Measurements from ENCODE around the gene RAD1.

The RAD1 gene, protein sequence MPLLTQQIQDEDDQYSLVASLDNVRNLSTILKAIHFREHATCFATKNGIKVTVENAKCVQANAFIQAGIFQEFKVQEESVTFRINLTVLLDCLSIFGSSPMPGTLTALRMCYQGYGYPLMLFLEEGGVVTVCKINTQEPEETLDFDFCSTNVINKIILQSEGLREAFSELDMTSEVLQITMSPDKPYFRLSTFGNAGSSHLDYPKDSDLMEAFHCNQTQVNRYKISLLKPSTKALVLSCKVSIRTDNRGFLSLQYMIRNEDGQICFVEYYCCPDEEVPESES

DNA sequence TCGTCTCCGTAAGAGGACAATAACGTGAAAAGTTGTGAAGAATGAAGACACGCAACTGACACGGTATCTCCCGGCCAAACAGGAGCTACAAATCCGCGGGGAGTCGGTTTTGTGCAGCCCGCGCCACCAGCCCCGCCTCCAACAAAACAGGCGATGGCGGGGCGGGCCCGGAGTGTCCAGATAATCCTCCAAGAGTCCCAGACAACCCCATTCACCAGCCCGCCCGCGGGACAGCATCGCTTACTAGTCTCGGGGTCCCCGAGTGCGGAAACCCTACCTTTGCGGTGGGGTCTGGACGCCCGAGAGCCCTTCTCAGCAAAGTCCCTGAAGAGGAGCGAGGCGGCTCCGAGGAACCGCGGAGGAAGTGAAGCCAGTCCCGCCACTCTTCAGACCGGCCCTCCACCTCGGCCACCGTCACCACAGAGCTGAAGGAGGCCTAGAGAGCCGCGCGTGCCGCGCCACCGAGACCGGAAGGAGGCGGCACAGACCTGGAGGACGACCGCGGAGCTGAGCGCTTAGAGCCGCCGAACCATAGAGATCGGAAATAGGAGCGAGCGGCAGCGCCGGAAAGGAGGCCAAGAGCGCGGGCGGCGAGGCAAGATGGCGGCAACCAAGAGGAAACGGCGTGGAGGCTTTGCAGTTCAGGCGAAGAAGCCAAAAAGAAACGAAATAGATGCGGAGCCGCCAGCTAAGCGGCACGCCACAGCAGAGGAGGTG lies at the start of gene RAD1, which contains the start of gene BRIX1:
Gene RAD1, minus strand, starts transcription at position 366 of the 717 bp plus-strand sequence. CDS start 612 bp downstream, outside the sequence.
Gene BRIX1, plus strand, starts transcription at position 573 of the 717 bp plus-strand sequence. Its CDS starts 28 bp downstream, at position 601.
- H3K27ac ChIP-seq (ENCODE audit: low read depth, low read length, poor library complexity, severe bottlenecking) = peak within 1 kb of the TSS; percentile 81
- no peaks in the 10 kb centered on the region for H3F3A ChIP-seq (ENCODE audit: insufficient read depth, low read length)
- peak within 1 kb of the TSS; percentile 88 for H3K9ac ChIP-seq (ENCODE audit: low read length)
- H2AFZ ChIP-seq (ENCODE audit: low read length) = no peak within 1 kb of the TSS
- TF ChIP-seq EZH2 (IDR thresholded peaks at IDR 0.05; ENCODE audit: borderline replicate concordance, low read length) = no peak
- TF ChIP-seq, protein P1, sequence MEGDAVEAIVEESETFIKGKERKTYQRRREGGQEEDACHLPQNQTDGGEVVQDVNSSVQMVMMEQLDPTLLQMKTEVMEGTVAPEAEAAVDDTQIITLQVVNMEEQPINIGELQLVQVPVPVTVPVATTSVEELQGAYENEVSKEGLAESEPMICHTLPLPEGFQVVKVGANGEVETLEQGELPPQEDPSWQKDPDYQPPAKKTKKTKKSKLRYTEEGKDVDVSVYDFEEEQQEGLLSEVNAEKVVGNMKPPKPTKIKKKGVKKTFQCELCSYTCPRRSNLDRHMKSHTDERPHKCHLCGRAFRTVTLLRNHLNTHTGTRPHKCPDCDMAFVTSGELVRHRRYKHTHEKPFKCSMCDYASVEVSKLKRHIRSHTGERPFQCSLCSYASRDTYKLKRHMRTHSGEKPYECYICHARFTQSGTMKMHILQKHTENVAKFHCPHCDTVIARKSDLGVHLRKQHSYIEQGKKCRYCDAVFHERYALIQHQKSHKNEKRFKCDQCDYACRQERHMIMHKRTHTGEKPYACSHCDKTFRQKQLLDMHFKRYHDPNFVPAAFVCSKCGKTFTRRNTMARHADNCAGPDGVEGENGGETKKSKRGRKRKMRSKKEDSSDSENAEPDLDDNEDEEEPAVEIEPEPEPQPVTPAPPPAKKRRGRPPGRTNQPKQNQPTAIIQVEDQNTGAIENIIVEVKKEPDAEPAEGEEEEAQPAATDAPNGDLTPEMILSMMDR (IDR thresholded peaks at IDR 0.05; ENCODE audit: low read length) = no peak
- H4K20me1 ChIP-seq (ENCODE audit: insufficient read depth, low read length) = no peaks in the 10 kb centered on the region
- peaks cover 33% of the 10 kb centered on the region for H3K4me1 ChIP-seq (ENCODE audit: insufficient read depth, low read length, severe bottlenecking)
- no peaks in the 10 kb centered on the region for H3K9me2 ChIP-seq (ENCODE audit: low read depth, low read length)
- H3K4me3 ChIP-seq (ENCODE audit: low read depth, low read length, poor library complexity, severe bottlenecking) = peak within 1 kb of the TSS; percentile 84
- H3K36me3 ChIP-seq (ENCODE audit: insufficient read depth, low read length) = peaks cover 56% of the 10 kb centered on the region
- peak within 1 kb of the TSS; percentile 82 for H3K4me2 ChIP-seq (ENCODE audit: low read length)
- H3K27me3 ChIP-seq (ENCODE audit: insufficient read depth, low read length) = no peaks in the 10 kb centered on the region
- peaks cover 70% of the 10 kb centered on the region for H3K79me2 ChIP-seq (ENCODE audit: insufficient read depth, low read length)
- H3K9me3 ChIP-seq (ENCODE audit: low read length) = no peaks in the 10 kb centered on the region

DNA sequence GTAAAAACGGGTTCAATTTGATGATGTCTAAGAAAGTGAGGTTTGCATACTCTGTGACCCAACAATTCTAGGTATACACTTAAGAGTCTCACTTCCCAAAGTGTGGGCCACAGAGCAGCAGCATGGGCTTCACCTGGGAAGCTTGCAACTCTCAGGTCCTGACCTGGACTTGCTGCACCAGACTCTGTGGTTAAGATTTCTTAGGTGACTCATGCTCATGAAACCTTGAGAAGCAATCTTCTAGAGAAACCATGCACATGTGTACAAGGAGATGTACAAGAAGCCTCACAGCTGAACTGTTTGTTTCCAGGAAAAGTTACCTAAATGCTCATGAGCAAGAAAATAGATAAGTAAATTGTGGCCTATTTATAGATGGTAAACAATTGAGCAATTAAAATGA lies 44.0 kb upstream of the RAD1 start:
- Histone ChIP-seq H3K27ac (ENCODE audit: low read depth, low read length, poor library complexity, severe bottlenecking) (no peak overlapping the region), H4K20me1 (ENCODE audit: insufficient read depth, low read length) (no peaks in the 10 kb centered on the region), H2AFZ (ENCODE audit: low read length) (no peak overlapping the region), H3F3A (ENCODE audit: insufficient read depth, low read length) (no peaks in the 10 kb centered on the region), H3K27me3 (ENCODE audit: insufficient read depth, low read length) (no peaks in the 10 kb centered on the region), H3K36me3 (ENCODE audit: insufficient read depth, low read length) (peaks cover 16% of the 10 kb centered on the region; the same call in 1 of the 2 replicates), H3K9me2 (ENCODE audit: low read depth, low read length) (no peaks in the 10 kb centered on the region), H3K4me3 (ENCODE audit: low read depth, low read length, poor library complexity, severe bottlenecking) (no peak overlapping the region), H3K4me2 (ENCODE audit: low read length) (no peak overlapping the region), H3K4me1 (ENCODE audit: insufficient read depth, low read length, severe bottlenecking) (no peaks in the 10 kb centered on the region), H3K9me3 (ENCODE audit: low read length) (no peaks in the 10 kb centered on the region), H3K9ac (ENCODE audit: low read length) (no peak overlapping the region), H3K79me2 (ENCODE audit: insufficient read depth, low read length) (no peaks in the 10 kb centered on the region)
- no peak for TF ChIP-seq EZH2 (IDR thresholded peaks at IDR 0.05; ENCODE audit: borderline replicate concordance, low read length)
- TF ChIP-seq, protein P1 (IDR thresholded peaks at IDR 0.05; ENCODE audit: low read length) = no peak

DNA sequence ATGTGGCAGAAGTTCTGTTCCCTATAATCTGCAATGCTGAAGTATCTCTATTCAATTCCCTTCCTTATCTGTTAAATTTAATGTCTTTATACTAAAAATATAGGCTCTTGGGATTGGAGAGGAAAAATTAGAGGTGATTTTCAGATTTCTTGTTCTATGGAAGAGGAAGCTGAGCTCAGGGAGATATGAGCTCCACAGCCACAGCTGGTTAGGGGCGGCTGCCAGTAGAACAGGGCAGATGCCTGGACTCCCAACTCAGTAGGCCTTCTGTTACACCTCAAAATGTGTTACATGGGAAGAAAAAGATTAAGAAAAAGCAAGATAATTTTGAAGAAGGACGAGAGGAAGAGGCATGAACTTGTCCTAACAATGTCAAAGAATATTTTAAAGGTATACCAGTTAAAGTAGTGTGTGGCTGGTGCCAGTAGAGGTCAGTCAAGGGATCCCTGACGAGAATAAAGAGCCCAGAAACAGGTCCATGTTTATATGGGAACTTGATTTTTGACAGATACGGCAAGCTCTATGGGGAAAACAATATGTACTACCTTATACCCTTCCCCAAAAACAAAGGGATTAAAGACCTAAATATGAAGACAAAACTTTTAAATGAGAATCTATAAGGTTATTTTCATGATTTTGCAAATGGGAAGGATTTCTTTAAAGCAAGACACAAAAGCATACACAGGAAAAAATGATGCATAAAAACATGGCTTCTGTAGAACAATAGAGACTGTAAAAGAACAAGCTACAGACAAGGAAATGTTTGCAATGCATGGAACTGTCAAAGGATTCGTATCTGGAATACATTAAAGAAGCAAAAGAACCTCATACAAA lies 42.8 kb upstream of the RAD1 start:
- Histone ChIP-seq H3K9ac (ENCODE audit: low read length) (no peak overlapping the region), H3K79me2 (ENCODE audit: insufficient read depth, low read length) (no peaks in the 10 kb centered on the region), H2AFZ (ENCODE audit: low read length) (no peak overlapping the region), H3K4me1 (ENCODE audit: insufficient read depth, low read length, severe bottlenecking) (no peaks in the 10 kb centered on the region), H3K27me3 (ENCODE audit: insufficient read depth, low read length) (no peaks in the 10 kb centered on the region), H3K4me2 (ENCODE audit: low read length) (no peak overlapping the region), H3K4me3 (ENCODE audit: low read depth, low read length, poor library complexity, severe bottlenecking) (no peak overlapping the region), H3K9me2 (ENCODE audit: low read depth, low read length) (no peaks in the 10 kb centered on the region), H3F3A (ENCODE audit: insufficient read depth, low read length) (no peaks in the 10 kb centered on the region), H4K20me1 (ENCODE audit: insufficient read depth, low read length) (no peaks in the 10 kb centered on the region), H3K9me3 (ENCODE audit: low read length) (no peaks in the 10 kb centered on the region), H3K36me3 (ENCODE audit: insufficient read depth, low read length) (peaks cover 26% of the 10 kb centered on the region; the same call in 1 of the 2 replicates), H3K27ac (ENCODE audit: low read depth, low read length, poor library complexity, severe bottlenecking) (no peak overlapping the region)
- TF ChIP-seq, protein P1 (IDR thresholded peaks at IDR 0.05; ENCODE audit: low read length) = peak; percentile 65
- no peak for TF ChIP-seq EZH2 (IDR thresholded peaks at IDR 0.05; ENCODE audit: borderline replicate concordance, low read length)

Measured in OCI-LY1 (cell line).